ENCODE data around the gene ERC1.
A peak's percentile ranks its signal among the peaks of the same experiment; 100 is the strongest.
"Not testable (repeated sequence)": the region's sequence is repeated elsewhere in the genome, so short reads cannot be mapped to it uniquely, and the experiment has no call there.

The ERC1 gene

DNA sequence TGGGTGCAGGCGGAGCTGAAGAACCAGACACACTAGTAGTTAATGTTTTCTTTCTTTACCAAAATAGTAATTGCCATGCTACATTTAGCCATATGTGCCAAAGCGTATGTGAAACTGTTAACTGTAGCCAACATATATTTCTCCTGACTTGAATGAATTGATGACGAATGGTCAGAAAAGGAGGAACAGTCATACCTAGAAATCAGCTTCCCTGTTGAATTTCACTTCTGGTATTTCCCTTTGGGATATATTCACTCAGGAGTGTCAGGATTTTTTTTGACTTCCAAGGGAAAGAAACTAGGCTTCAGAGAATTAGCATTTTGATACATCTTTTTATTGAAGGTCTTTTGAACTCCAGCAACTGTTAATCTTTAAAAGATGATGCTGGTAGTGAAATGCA, 87.0 kb downstream of the ERC1 start:
- DNase-seq (ENCODE audit: low read depth) = no peak

DNA sequence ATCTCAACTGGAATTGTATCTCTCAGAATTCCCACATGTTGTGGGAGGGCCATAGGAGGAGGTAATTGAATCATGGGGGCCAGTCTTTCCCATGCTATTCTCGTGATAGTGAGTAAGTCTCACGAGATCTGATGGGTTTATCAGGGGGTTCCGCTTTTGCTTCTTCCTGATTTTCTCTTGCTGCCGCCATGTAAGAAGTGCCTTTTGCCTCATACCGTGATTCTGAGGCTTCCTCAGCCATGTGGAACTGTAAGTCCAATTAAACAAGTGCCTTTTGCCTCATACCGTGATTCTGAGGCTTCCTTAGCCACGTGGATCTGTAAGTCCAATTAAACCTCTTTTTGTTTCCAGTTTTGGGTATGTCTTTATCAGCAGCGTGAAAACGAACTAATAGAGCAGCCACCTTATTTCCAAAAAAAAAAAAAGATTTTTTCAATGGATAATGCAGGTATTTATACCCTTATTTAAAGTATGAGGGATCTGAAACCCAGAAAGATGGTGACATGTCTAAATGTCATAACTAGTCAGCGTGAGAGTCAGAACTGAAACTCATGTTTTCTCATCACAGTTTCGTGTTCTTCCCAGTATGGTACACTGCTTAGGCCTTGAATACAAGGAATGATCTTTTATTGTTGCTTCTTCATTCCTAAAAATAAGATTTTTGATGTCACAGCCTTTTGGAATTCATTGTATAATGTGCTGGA, 89.6 kb downstream of the ERC1 start:
- no peak for DNase-seq (ENCODE audit: low read depth)

GRCh38 chr12:1083151-1083888, 92.3 kb downstream of the ERC1 start:
- no peak for DNase-seq (ENCODE audit: low read depth)

GRCh38 chr12:1083889-1084262, 92.9 kb downstream of the ERC1 start:
- peak; percentile 83 for DNase-seq (ENCODE audit: low read depth)

DNA sequence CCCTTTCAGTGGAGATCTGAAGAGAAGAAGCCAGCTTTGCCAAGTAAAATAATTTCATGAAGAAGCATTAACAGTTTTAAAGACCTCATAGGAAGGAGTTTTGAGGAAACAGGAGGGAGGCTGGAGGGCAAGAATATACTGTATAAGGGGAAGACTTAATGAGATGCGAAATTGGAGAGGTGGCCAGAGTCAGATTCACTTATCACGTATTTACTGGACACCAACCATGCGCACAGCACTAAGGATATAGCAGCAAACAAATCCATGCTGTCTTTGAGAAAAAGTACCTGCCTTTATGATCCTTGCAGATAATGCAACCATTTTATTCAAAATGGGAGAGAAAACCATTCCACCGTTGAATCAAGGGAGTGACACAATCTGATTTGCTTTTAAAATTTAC, 100.3 kb downstream of the ERC1 start:
- DNase-seq (ENCODE audit: low read depth) = no peak

DNA sequence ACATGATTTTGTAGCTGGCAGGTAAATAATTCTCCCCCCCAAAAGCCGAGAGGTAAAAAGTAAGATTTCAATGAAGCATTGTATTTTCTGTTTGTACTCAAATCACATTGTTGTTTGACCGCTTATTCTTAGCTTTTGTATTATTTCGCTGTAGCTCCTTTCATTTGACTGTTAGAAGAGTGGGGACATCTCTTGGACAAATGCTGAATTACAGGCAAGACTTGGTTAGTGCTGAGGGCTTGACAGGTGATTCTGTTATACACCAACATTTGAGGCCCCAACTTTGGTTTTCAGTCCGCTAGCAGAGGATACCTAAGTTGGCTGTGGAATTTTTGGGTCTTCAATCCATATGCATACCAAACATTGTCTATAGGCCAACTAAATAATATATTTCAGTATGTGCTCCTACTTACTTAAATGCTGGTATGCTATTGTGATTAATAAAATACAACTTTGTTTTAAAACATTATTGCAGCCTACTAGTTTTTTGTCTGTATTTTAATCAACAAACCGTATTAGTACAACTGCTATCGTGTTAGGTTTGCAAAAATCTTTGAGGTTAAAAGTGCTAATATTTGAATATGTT, 102.2 kb downstream of the ERC1 start:
- peak; percentile 55 for DNase-seq (ENCODE audit: low read depth)

- DNase-seq (ENCODE audit: low read depth) = no peak
These were observed 103.7 kb downstream of the ERC1 start for GRCh38 chr12:1094714-1095113.

GRCh38 chr12:1099158-1099557, 108.1 kb downstream of the ERC1 start:
- DNase-seq (ENCODE audit: low read depth) = no peak

GRCh38 chr12:1099618-1100017, 108.6 kb downstream of the ERC1 start:
- DNase-seq (ENCODE audit: low read depth) = not testable (repeated sequence)

DNA sequence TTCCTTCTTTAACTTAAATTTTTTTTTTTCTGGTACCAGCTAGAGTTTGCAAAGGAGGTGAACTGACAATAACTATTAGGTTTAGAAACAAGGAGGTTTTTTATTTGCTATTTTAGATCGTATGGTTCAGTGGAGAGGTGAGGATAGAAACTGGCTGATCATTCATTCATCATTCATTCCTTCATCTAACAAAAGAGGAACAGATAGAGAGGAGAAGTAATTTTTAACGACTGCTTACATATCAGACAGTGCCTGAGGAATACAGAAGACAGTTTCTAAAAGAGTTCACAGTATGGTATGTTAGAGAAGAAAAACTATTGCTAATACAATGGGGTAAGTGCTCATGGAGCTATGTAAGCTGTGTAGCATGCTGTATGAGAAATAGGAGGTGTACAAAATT, 111.1 kb downstream of the ERC1 start:
- DNase-seq (ENCODE audit: low read depth) = no peak

GRCh38 chr12:1102791-1103450, 111.9 kb downstream of the ERC1 start:
- no peak for DNase-seq (ENCODE audit: low read depth)

DNA sequence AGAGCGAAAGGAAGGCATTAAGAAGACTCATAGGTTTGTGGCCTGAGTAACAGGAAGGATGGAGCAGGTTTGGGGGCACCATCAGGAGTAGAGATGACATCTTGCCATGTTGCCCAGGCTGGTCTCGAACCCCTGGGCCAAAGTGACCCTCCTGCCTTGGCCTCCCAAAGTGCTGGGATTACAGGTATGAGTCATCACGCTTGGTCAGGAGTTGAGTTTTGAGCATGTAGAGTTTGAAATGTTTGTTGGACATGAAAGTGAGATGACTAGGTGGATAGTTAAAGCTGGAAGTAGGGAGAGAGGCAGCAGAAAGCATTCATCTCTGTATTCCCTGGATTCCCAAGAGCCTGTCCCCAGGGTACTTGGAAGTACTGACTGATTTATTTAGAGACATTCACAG, 112.6 kb downstream of the ERC1 start:
- DNase-seq (ENCODE audit: low read depth) = no peak

- no peak for DNase-seq (ENCODE audit: low read depth)
These were observed 113.2 kb downstream of the ERC1 start for GRCh38 chr12:1104088-1104800.

DNA sequence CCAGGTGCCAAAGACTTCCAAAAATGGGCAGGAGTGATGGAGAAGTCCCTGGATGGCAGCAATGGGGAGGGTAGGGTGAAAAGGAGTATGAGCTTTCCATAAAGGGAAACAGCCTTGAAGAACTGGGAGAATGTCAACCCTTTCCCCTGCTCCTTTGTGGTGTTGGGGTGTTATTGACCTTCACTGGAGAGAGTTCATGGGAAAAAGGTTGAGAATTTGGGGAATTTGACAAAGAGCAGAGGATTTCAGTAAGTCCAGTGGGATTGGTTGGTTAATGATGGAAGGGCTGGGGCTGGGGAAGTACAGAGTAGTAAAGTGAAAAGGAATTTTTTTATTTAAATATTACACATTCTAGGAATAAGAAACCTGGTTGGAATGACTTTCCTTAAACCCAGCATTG, 116.6 kb downstream of the ERC1 start:
- DNase-seq (ENCODE audit: low read depth) = no peak

- DNase-seq (ENCODE audit: low read depth) = no peak
These were observed 117.3 kb downstream of the ERC1 start for GRCh38 chr12:1108276-1108675.

- DNase-seq (ENCODE audit: low read depth) = peak; percentile 21
These were observed 124.6 kb downstream of the ERC1 start for GRCh38 chr12:1115484-1116231.

DNA sequence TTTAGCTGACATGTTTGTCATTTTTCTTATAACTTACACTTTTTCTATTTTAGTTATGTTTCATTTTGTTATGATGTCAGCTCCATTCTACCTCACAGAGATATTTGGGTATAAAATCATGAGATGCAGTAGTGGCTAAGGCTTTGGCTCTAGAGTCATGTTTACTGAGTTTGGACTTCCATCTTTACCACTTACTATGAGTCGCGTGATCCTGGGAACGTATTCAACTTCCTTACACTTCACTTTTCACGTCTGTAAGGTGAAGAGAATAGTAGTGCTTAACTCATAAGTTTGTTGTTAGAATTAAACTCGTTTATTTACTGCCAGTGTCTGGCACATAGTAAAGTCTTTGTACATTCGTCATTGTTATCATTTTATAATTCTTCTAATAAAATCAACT, 126.3 kb downstream of the ERC1 start:
- no peak for DNase-seq (ENCODE audit: low read depth)

GRCh38 chr12:1117970-1118563, 127.0 kb downstream of the ERC1 start:
- DNase-seq (ENCODE audit: low read depth) = peak; percentile 60

GRCh38 chr12:1122786-1123185, 131.8 kb downstream of the ERC1 start:
- DNase-seq (ENCODE audit: low read depth) = no peak

DNA sequence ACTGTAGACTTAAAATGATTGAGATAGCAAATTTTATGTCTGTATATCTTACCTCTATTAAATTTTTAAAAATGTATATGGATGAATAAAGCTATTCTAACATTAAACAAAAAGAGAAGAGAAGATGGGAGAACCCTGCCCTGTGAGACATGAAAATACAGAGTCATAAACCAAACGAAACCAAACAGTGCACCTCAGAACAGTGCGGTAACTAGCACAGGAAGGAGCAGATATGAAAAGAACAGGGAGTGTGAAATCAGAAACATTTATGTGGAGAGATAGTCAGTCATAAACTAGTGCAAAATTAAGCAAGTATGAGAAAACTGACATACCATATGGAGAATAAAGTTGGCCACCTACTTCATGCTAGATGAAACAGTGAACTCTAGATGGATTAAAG, 135.1 kb downstream of the ERC1 start:
- DNase-seq (ENCODE audit: low read depth) = no peak

DNA sequence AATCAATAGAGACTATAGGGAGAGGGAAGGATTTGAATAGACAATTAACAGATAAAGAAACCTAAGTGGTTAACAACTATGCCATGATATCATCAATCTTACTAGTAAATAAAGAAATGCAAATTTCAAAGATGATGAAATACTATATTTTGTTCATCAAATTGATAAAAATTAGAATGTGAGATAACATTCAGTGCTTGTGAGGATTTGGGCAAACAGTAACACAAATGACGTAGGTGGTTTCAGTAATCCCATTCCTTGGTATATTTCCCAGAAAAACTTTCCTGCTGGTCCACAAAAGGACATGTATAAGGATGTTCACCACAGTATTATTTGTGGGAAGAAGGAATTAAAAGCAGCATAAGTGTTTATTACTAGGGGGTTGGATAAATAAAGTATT, 136.0 kb downstream of the ERC1 start:
- no peak for DNase-seq (ENCODE audit: low read depth)
